GM12878 (cell line): ENCODE data around the gene POFUT2. TPM values are rescaled to one million over a fixed set of nuclear protein-coding genes. Genes with fewer than 3 reads are reported as not detected.

Experiments used
- ATAC-seq: fragments of 200-7000 bp; cut with Tn5 transposase; 3 replicates; pipeline ENCODE4 v1.9.1; 2020; ENCODE audit warnings: mild to moderate bottlenecking, moderate library complexity
- BruUV-seq: library from RNA; stranded (reverse); fragments of 400-500 nt; replicated peaks from 2 replicates; lab custom pipeline; 2021; lab: Mats Ljungman, UMichigan
- CTCF ChIA-PET: fragments of 300-600 bp; sonication (Branson Sonifier 250); formaldehyde crosslinking; extraction: SDS; loops from one replicate; lab custom pipeline; 2021; ENCODE audit warnings: inconsistent platforms; lab: Yijun Ruan, JAX
- POLR2A ChIA-PET: fragments of 350-600 bp; formaldehyde crosslinking; extraction: SDS; loops from one replicate; lab custom pipeline; 2021; ENCODE audit warnings: inconsistent platforms; lab: Charles Lee
- RAD21 ChIA-PET: fragments of 300-600 bp; sonication (Branson Sonifier 250); formaldehyde crosslinking; loops from one replicate; lab custom pipeline; 2023; ENCODE audit warnings: antibody characterized with exemption; ENCODE audit not compliant: unreplicated experiment; lab: Charles Lee
- SMC1A ChIA-PET: fragments of 300-600 bp; sonication (Branson Sonifier 250); formaldehyde crosslinking; loops from one replicate; lab custom pipeline; 2023; ENCODE audit not compliant: unreplicated experiment, uncharacterized antibody; lab: Charles Lee
- DNase-seq: peaks from one replicate; pipeline ENCODE4 v3.0.0-alpha.2; 2011; ENCODE audit warnings: low read depth, low spot score
- FAIRE-seq: peaks from 3 replicates; lab custom pipeline; 2011; peaks lifted over from hg19 to GRCh38; lab: Jason Lieb, UNC
- H2AFZ ChIP-seq: 2 replicates; pipeline ENCODE4 v1.6.0; 2011; ENCODE audit warnings: low read depth, low read length, control low read depth; ENCODE audit not compliant: control insufficient read depth
- H3K27ac ChIP-seq: 2 replicates; pipeline ENCODE4 v1.5.1; 2011; ENCODE audit warnings: control low read depth; ENCODE audit not compliant: control insufficient read depth, insufficient read depth
- H3K27me3 ChIP-seq, 2 experiments: replicated peaks in 1 of 2; 2 replicates each; pipeline versions ENCODE4 v1.6.0 to v1.6.1; 2011; ENCODE audit warnings: low read length in 1 of 2; ENCODE audit not compliant: control insufficient read depth in 2 of 2, insufficient read depth in 2 of 2
- H3K36me3 ChIP-seq, 2 experiments: 2 replicates each; pipeline ENCODE4 v1.5.1; 2011; ENCODE audit warnings: low read length in 1 of 2; ENCODE audit not compliant: control insufficient read depth in 2 of 2, insufficient read depth in 2 of 2
- H3K4me1 ChIP-seq: 2 replicates; pipeline ENCODE4 v1.6.1; 2011; ENCODE audit warnings: mild to moderate bottlenecking, low read length, moderate library complexity, mixed read lengths; ENCODE audit not compliant: control insufficient read depth, insufficient read depth
- H3K4me2 ChIP-seq: 2 replicates; pipeline ENCODE4 v1.6.0; 2011; ENCODE audit warnings: control low read depth; ENCODE audit not compliant: control insufficient read depth, insufficient read depth
- H3K4me3 ChIP-seq: fragments of 200-600 bp; sonication (generic); 2 replicates; pipeline ENCODE4 v1.5.1; 2016
- H3K79me2 ChIP-seq: 2 replicates; pipeline ENCODE4 v1.6.0; 2011; ENCODE audit warnings: low read length; ENCODE audit not compliant: control insufficient read depth, insufficient read depth
- H3K9ac ChIP-seq: 2 replicates; pipeline ENCODE4 v1.8.0; 2011; ENCODE audit warnings: low read length, control low read depth, mixed read lengths; ENCODE audit not compliant: control insufficient read depth, insufficient read depth
- H3K9me3 ChIP-seq: replicated peaks from 3 replicates; pipeline ENCODE4 v1.5.1; 2011; ENCODE audit warnings: mild to moderate bottlenecking, low read length; ENCODE audit not compliant: control insufficient read depth, insufficient read depth
- H4K20me1 ChIP-seq: 2 replicates; pipeline ENCODE4 v1.6.0; 2011; ENCODE audit not compliant: control insufficient read depth, insufficient read depth
- CHD2 ChIP-seq: IDR thresholded peaks from 2 replicates; pipeline ENCODE4 v1.6.1; 2011; ENCODE audit warnings: low read depth, low read length, improper control_type of control experiment, borderline replicate concordance
- GATAD2B ChIP-seq: fragments of 450-650 bp; conservative IDR thresholded peaks from 2 replicates; pipeline ENCODE4 v1.6.1; 2017; ENCODE audit warnings: low read depth, mild to moderate bottlenecking, moderate library complexity
- IKZF1 ChIP-seq: fragments of 450-650 bp; conservative IDR thresholded peaks from 2 replicates; pipeline ENCODE4 v1.6.1; 2017; ENCODE audit warnings: antibody characterized with exemption, mild to moderate bottlenecking
- JUNB ChIP-seq: IDR thresholded peaks from 2 replicates; pipeline ENCODE4 v1.6.1; 2016; ENCODE audit warnings: antibody characterized with exemption, mild to moderate bottlenecking
- KLF5 ChIP-seq: fragments of 450-650 bp; IDR thresholded peaks from 2 replicates; pipeline ENCODE4 v1.6.1; 2014; ENCODE audit warnings: mild to moderate bottlenecking; ENCODE audit not compliant: partially characterized antibody
- PAX5 ChIP-seq: IDR thresholded peaks from 2 replicates; pipeline ENCODE4 v1.6.1; 2011; ENCODE audit warnings: low read depth, low read length, borderline replicate concordance
- SIX5 ChIP-seq: IDR thresholded peaks from 2 replicates; pipeline ENCODE4 v1.6.1; 2011; ENCODE audit warnings: mild to moderate bottlenecking, low read depth, low read length, moderate library complexity; ENCODE audit not compliant: severe bottlenecking
- TBL1XR1 ChIP-seq: IDR thresholded peaks from 2 replicates; pipeline ENCODE4 v1.6.1; 2012; ENCODE audit warnings: low read depth, low read length, improper control_type of control experiment
- ZNF274 ChIP-seq: IDR thresholded peaks from one replicate; pipeline ENCODE4 v1.8.0; 2011; ENCODE audit not compliant: insufficient read length, insufficient read depth
- WGBS: methylation state at CpG from one replicate; pipeline ENCODE4 v1.1.6; 2016; ENCODE audit warnings: low lambda C conversion rate; ENCODE audit not compliant: insufficient replicate concordance, insufficient coverage; ENCODE audit errors: missing lambda C conversion rate; 5-methylcytosine and 5-hydroxymethylcytosine counted together
- in situ Hi-C: fragments of 300-500 bp; cut with MboI; formaldehyde crosslinking; loops from 9 replicates; pipeline ENCODE4 v1.14.3; 2018; ENCODE audit warnings: mixed read lengths
- intact Hi-C: fragments of 100-400 bp; cut with micrococcal nuclease; formaldehyde crosslinking; loops from one replicate; pipeline ENCODE4 v1.14.2; 2022; ENCODE audit not compliant: unreplicated experiment
- polyA plus RNA-seq, 11 experiments: library from polyadenylated mRNA; depleted of rRNA in 4 of 11; unstranded in 6 of 11; stranded (reverse) in 5 of 11; fragments of >200 nt; fragmentation: Nextera tagmentation in 4 of 11; fragmentation: Illumina TruSeq in 1 of 11; extraction: Ambion mirVana in 4 of 11; extraction: Trizol in 1 of 11; gene quantifications; 1 replicate in 1 of 11; 2 replicates in 10 of 11; pipeline versions ENCODE4 v1.2.1 to v1.2.3, GENCODE V29; 2011 to 2016; ENCODE audit warnings: inconsistent platforms in 2 of 11, missing spikeins in 2 of 11, low read depth in 1 of 11
- total RNA-seq, 4 experiments: library from RNA; depleted of rRNA in 3 of 4; stranded (reverse); fragments of >200 nt in 3 of 4; fragmentation: Illumina TruSeq in 1 of 4; extraction: Trizol in 1 of 4; gene quantifications; 2 replicates each; pipeline versions ENCODE4 v1.2.1 to v1.2.3, GENCODE V29; 2013 to 2021
- TF ChIP-seq, protein P1 (sequence below): fragments of 450-650 bp; formaldehyde crosslinking; IDR thresholded peaks from 2 replicates; pipeline ENCODE4 v1.4.0; 2022; ENCODE audit warnings: mild to moderate bottlenecking, moderate library complexity
- TF ChIP-seq, protein P2 (sequence below): fragments of 450-650 bp; IDR thresholded peaks from 2 replicates; pipeline ENCODE4 v1.6.1; 2016; ENCODE audit warnings: mild to moderate bottlenecking, moderate library complexity, borderline replicate concordance

POFUT2 gene
- total and polyA plus RNA-seq, 10 of the 15 experiments (the other 5 are each of a cell fraction or from before 2014, with no cell fraction given), result 1.2 to 15.1 (median 6.8) TPM

DNA sequence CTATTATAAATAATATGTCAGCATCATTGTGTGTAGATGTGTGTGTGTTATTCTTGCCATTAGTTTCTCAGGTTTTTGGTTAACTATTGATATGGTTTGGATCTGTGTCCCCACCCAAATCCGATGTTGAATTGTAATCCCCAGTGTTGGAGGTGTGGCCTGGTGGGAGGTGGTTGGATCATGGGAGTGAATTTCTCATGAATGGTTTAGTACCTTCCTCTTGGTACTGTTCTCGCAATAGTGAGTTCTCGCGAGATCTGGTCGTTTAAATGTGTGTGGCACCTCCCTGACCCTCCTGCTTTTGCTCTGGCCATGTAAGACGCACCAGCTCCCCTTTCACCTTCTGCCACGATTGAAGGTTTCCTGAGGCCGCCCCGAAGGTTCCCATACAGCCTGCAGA is 9.6 kb upstream of the POFUT2 start (continued):
- TF ChIP-seq SIX5 (no peak), KLF5 (no peak), JUNB (no peak), IKZF1 (no peak), PAX5 (no peak), TBL1XR1 (no peak), ZNF274 (no peak)
- TF ChIP-seq, protein P1, sequence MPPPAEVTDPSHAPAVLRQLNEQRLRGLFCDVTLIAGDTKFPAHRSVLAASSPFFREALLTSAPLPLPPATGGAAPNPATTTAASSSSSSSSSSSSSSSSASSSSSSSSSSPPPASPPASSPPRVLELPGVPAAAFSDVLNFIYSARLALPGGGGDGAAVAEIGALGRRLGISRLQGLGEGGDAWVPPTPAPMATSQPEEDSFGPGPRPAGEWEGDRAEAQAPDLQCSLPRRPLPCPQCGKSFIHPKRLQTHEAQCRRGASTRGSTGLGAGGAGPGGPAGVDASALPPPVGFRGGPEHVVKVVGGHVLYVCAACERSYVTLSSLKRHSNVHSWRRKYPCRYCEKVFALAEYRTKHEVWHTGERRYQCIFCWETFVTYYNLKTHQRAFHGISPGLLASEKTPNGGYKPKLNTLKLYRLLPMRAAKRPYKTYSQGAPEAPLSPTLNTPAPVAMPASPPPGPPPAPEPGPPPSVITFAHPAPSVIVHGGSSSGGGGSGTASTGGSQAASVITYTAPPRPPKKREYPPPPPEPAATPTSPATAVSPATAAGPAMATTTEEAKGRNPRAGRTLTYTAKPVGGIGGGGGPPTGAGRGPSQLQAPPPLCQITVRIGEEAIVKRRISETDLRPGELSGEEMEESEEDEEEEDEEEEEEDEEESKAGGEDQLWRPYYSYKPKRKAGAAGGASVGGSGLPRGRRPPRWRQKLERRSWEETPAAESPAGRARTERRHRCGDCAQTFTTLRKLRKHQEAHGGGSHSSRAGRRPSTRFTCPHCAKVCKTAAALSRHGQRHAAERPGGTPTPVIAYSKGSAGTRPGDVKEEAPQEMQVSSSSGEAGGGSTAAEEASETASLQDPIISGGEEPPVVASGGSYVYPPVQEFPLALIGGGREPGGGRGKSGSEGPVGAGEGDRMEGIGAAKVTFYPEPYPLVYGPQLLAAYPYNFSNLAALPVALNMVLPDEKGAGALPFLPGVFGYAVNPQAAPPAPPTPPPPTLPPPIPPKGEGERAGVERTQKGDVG (CRISPR knock-in tag), result no peak

DNA sequence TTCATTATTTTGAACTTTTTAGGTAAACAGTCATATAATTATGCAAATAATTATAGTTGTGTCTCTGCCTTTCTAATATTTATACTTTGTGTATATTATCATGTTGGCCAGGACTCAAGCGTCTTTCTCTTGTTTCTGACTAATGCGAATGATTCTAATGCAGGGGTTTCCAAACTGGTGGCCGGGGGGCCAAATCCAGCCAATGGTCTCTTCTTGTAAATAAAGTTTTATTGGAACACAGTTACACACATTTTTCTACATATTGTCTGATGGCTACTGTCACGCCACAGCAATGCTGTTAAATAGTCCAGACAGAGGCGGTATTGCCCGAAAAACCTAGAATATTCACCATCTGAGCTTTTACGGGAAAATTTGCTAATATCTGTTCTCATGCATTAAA is 8.9 kb upstream of the POFUT2 start:
- H3K27ac ChIP-seq, result no peak overlapping the region
- ATAC-seq (no peak), FAIRE-seq (no peak), DNase-seq (no peak)
- no peaks in the 10 kb centered on the region for H3K79me2 ChIP-seq
- 71% methylated on average over 7 of the region's 7 CpGs for WGBS
- H3K4me1 ChIP-seq, result 0 out of 2 replicates have a peak, but pooled peaks cover 3% of the 10 kb centered on the region
- ChIA-PET SMC1A (no interaction called here), RAD21 (no interaction called here), POLR2A (no interaction called here), CTCF (interaction anchor here (1.7 to 2.1 kb wide), 2 partner anchors 156 to 159 kb away, joined by 4 to 9 read pairs; no protein-coding TSS in a partner anchor)
- H4K20me1 ChIP-seq, result no peaks in the 10 kb centered on the region
- H2AFZ ChIP-seq, result no peak overlapping the region
- no peak overlapping the region for H3K4me2 ChIP-seq
- intact Hi-C loops (no loop called here), in situ Hi-C loops (loop anchor here (10.0 kb wide), 1 partner anchor 518 kb away; no protein-coding TSS in a partner anchor)
- TF ChIP-seq CHD2 (no peak), GATAD2B (no peak)
- TF ChIP-seq, protein P2, sequence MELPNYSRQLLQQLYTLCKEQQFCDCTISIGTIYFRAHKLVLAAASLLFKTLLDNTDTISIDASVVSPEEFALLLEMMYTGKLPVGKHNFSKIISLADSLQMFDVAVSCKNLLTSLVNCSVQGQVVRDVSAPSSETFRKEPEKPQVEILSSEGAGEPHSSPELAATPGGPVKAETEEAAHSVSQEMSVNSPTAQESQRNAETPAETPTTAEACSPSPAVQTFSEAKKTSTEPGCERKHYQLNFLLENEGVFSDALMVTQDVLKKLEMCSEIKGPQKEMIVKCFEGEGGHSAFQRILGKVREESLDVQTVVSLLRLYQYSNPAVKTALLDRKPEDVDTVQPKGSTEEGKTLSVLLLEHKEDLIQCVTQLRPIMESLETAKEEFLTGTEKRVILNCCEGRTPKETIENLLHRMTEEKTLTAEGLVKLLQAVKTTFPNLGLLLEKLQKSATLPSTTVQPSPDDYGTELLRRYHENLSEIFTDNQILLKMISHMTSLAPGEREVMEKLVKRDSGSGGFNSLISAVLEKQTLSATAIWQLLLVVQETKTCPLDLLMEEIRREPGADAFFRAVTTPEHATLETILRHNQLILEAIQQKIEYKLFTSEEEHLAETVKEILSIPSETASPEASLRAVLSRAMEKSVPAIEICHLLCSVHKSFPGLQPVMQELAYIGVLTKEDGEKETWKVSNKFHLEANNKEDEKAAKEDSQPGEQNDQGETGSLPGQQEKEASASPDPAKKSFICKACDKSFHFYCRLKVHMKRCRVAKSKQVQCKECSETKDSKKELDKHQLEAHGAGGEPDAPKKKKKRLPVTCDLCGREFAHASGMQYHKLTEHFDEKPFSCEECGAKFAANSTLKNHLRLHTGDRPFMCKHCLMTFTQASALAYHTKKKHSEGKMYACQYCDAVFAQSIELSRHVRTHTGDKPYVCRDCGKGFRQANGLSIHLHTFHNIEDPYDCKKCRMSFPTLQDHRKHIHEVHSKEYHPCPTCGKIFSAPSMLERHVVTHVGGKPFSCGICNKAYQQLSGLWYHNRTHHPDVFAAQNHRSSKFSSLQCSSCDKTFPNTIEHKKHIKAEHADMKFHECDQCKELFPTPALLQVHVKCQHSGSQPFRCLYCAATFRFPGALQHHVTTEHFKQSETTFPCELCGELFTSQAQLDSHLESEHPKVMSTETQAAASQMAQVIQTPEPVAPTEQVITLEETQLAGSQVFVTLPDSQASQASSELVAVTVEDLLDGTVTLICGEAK, result 0 out of 2 replicates have a peak, but pooled peaks have one; percentile 46
- H3K27me3 ChIP-seq, result no peaks in the 10 kb centered on the region; a peak in 1 of 4 replicates
- no TSS peak for BruUV-seq
- H3K36me3 ChIP-seq, result no peaks in the 10 kb centered on the region
- H3K9me3 ChIP-seq, result no peaks in the 10 kb centered on the region
- H3K4me3 ChIP-seq, result no peak overlapping the region
- H3K9ac ChIP-seq, result no peak overlapping the region
